K562 (cell line): ENCODE results near the gene B9D2. TPM values are rescaled to one million over a fixed set of nuclear protein-coding genes. Genes with fewer than 3 reads are reported as not detected.
A peak's percentile ranks its signal among the peaks of the same experiment; 100 is the strongest.

Experiments used
- ATAC-seq: fragments of 200-7000 bp; cut with Tn5 transposase; 3 replicates; pipeline ENCODE4 v1.9.1; 2020; ENCODE audit warnings: moderate library complexity
- BruUV-seq: library from RNA; stranded (reverse); fragments of 400-500 nt; replicated peaks from 2 replicates; lab custom pipeline; 2021; lab: Mats Ljungman, UMichigan
- CTCF ChIA-PET: fragments of 300-600 bp; formaldehyde crosslinking; extraction: SDS; loops from one replicate; lab custom pipeline; 2021; ENCODE audit warnings: low intra/inter-chr PET ratio; lab: Yijun Ruan, JAX
- POLR2A ChIA-PET: fragments of 300-600, 350-650 bp; sonication (Branson Sonifier 250); formaldehyde crosslinking; extraction: SDS; loops from one replicate; lab custom pipeline; 2021; ENCODE audit warnings: antibody characterized with exemption, inconsistent platforms; lab: Yijun Ruan, JAX
- DNase-seq, 4 experiments: peaks; one replicate each; pipeline versions ENCODE4 v3.0.0 to v3.0.0-alpha.2; 2011 to 2018; ENCODE audit warnings: low spot score in 3 of 4, mixed read lengths in 3 of 4; ENCODE audit errors: extremely low read depth in 1 of 4
- FAIRE-seq: peaks from 2 replicates; lab custom pipeline; 2011; peaks lifted over from hg19 to GRCh38; lab: Jason Lieb, UNC
- H2AFZ ChIP-seq: 2 replicates; pipeline ENCODE4 v1.6.0; 2011; ENCODE audit warnings: low read depth, low read length, control low read depth, inconsistent platforms
- H3K27ac ChIP-seq: fragments of 200-600 bp; 3 replicates; pipeline ENCODE4 v1.8.0; 2011; ENCODE audit warnings: low read depth, mild to moderate bottlenecking, control low read depth, inconsistent platforms, low read length, moderate library complexity, mixed read lengths; ENCODE audit errors: extremely low read depth
- H3K27me3 ChIP-seq, 2 experiments: fragments of 300-600 bp in 1 of 2; 2 replicates in 1 of 2; 3 replicates in 1 of 2; pipeline versions ENCODE4 v1.6.0 to v1.8.0; 2011; ENCODE audit warnings: inconsistent platforms in 2 of 2, low read length in 2 of 2, mild to moderate bottlenecking in 1 of 2, mixed read lengths in 1 of 2, moderate library complexity in 1 of 2; ENCODE audit not compliant: control insufficient read depth in 2 of 2, insufficient read depth in 2 of 2
- H3K36me3 ChIP-seq: fragments of 300-600 bp; 3 replicates; pipeline ENCODE4 v1.8.0; 2011; ENCODE audit warnings: mild to moderate bottlenecking, low read length, inconsistent platforms; ENCODE audit not compliant: control insufficient read depth, insufficient read depth
- H3K4me1 ChIP-seq, 2 experiments: fragments of 200-600 bp in 1 of 2; replicated peaks in 1 of 2; 2 replicates in 1 of 2; 3 replicates in 1 of 2; pipeline versions ENCODE4 v1.5.1 to v1.8.0; 2011; ENCODE audit warnings: inconsistent platforms in 2 of 2, low read length in 2 of 2, mild to moderate bottlenecking in 1 of 2, mixed read lengths in 1 of 2, moderate library complexity in 1 of 2; ENCODE audit not compliant: control insufficient read depth in 2 of 2, insufficient read depth in 2 of 2
- H3K4me2 ChIP-seq: 2 replicates; pipeline ENCODE4 v1.6.1; 2011; ENCODE audit warnings: low read length, control low read depth, inconsistent platforms, mixed read lengths; ENCODE audit not compliant: insufficient read depth
- H3K4me3 ChIP-seq: fragments of 200-600 bp; sonication (generic), shearing (Covaris generic); 2 replicates; pipeline ENCODE4 v1.5.1; 2016; ENCODE audit warnings: control low read depth, inconsistent platforms
- H3K79me2 ChIP-seq: fragments of 200-600 bp; 3 replicates; pipeline ENCODE4 v1.8.0; 2011; ENCODE audit warnings: low read length, inconsistent platforms; ENCODE audit not compliant: control insufficient read depth, insufficient read depth
- H3K9ac ChIP-seq, 2 experiments: 2 replicates each; pipeline versions ENCODE4 v1.6.0 to v1.6.1; 2011; ENCODE audit warnings: low read depth in 2 of 2, low read length in 2 of 2, control low read depth in 1 of 2, inconsistent platforms in 1 of 2, mild to moderate bottlenecking in 1 of 2, mixed read lengths in 1 of 2; ENCODE audit not compliant: insufficient read depth in 1 of 2
- H3K9me1 ChIP-seq: one replicate; pipeline ENCODE4 v1.6.0; 2011; ENCODE audit warnings: inconsistent platforms, mild to moderate bottlenecking, low read length, moderate library complexity; ENCODE audit not compliant: control insufficient read depth, insufficient read depth
- H3K9me3 ChIP-seq: replicated peaks from 2 replicates; pipeline ENCODE4 v1.5.1; 2011; ENCODE audit warnings: low read depth, low read length, inconsistent platforms; ENCODE audit not compliant: control insufficient read depth, insufficient read depth
- H4K20me1 ChIP-seq: replicated peaks from 2 replicates; pipeline ENCODE4 v1.6.1; 2011; ENCODE audit warnings: low read length, inconsistent platforms, mixed read lengths; ENCODE audit not compliant: control insufficient read depth, insufficient read depth
- CTCF ChIP-seq, 3 experiments: IDR thresholded peaks in 2 of 3; conservative IDR thresholded peaks in 1 of 3; 2 replicates each; pipeline ENCODE4 v1.5.1; 2011 to 2012; ENCODE audit warnings: low read length in 3 of 3, mild to moderate bottlenecking in 3 of 3, control low read depth in 2 of 3, improper control_type of control experiment in 1 of 3, inconsistent platforms in 1 of 3, low read depth in 1 of 3, mixed read lengths in 1 of 3, moderate library complexity in 1 of 3; ENCODE audit not compliant: insufficient read depth in 2 of 3
- EGR1 ChIP-seq: fragments of 450-650 bp; conservative IDR thresholded peaks from 2 replicates; pipeline ENCODE4 v1.6.1; 2017; ENCODE audit warnings: mild to moderate bottlenecking
- FOXA3 ChIP-seq, 2 experiments: fragments of 450-650 bp in 1 of 2; sonication (generic) in 1 of 2; formaldehyde crosslinking; IDR thresholded peaks in 1 of 2; conservative IDR thresholded peaks in 1 of 2; 2 replicates each; pipeline versions ENCODE4 v1.4.0 to v1.8.0; 2020 to 2022; ENCODE audit warnings: mild to moderate bottlenecking in 2 of 2, missing genetic modification reagents in 1 of 2
- GATAD2B ChIP-seq: fragments of 450-650 bp; IDR thresholded peaks from 2 replicates; pipeline ENCODE4 v1.6.1; 2017; ENCODE audit warnings: mild to moderate bottlenecking, borderline replicate concordance
- SMARCA5 ChIP-seq: fragments of 450-650 bp; IDR thresholded peaks from 2 replicates; pipeline ENCODE4 v1.6.1; 2016
- YY1 ChIP-seq, 3 experiments: IDR thresholded peaks; 2 replicates each; pipeline ENCODE4 v1.6.1; 2011; ENCODE audit warnings: low read length in 2 of 3, mild to moderate bottlenecking in 2 of 3, moderate library complexity in 2 of 3, borderline replicate concordance in 1 of 3, control low read depth in 1 of 3, low read depth in 1 of 3; ENCODE audit not compliant: insufficient read depth in 3 of 3, insufficient replicate concordance in 2 of 3, control insufficient read depth in 1 of 3, insufficient read length in 1 of 3; ENCODE audit errors: extremely low read depth in 1 of 3
- ZNF518B ChIP-seq: fragments of 250-450 bp; sonication (Bioruptor Pico); IDR thresholded peaks from 2 replicates; pipeline ENCODE4 v1.5.0; 2021; ENCODE audit warnings: mild to moderate bottlenecking, moderate library complexity
- WGBS: fragments of 100-300 bp; shearing (Covaris generic); methylation state at CpG from one replicate; pipeline ENCODE4 v1.1.6; 2016; ENCODE audit warnings: low coverage, mixed read lengths; ENCODE audit not compliant: insufficient coverage; ENCODE audit errors: missing lambda C conversion rate; 5-methylcytosine and 5-hydroxymethylcytosine counted together
- in situ Hi-C: fragments of 300-500 bp; cut with MboI; formaldehyde crosslinking; loops from 4 replicates; pipeline ENCODE4 v1.15.0; 2018; ENCODE audit warnings: inconsistent platforms, mixed read lengths
- intact Hi-C: fragments of 100-400 bp; cut with micrococcal nuclease; formaldehyde crosslinking; loops from 2 replicates; pipeline ENCODE4 v1.14.2; 2022
- polyA plus RNA-seq, 8 experiments: library from polyadenylated mRNA; depleted of rRNA in 4 of 8; stranded (reverse) in 5 of 8; unstranded in 3 of 8; fragments of >200 nt; fragmentation: Nextera tagmentation in 2 of 8; fragmentation: Illumina TruSeq in 1 of 8; extraction: Ambion mirVana in 2 of 8; extraction: Trizol in 1 of 8; gene quantifications; 2 replicates each; pipeline versions ENCODE4 v1.2.1 to v1.2.3, GENCODE V29; 2011 to 2014; ENCODE audit warnings: inconsistent platforms in 1 of 8, missing spikeins in 1 of 8
- total RNA-seq, 7 experiments: library from RNA; depleted of rRNA in 6 of 7; stranded (reverse); fragments of >200 nt in 6 of 7; fragmentation: Illumina TruSeq in 2 of 7; extraction: Trizol in 2 of 7; gene quantifications; 2 replicates each; pipeline versions ENCODE4 v1.2.1 to v1.2.3, GENCODE V29; 2011 to 2021; ENCODE audit warnings: low replicate concordance in 1 of 7

B9D2 gene
- total and polyA plus RNA-seq, 9 of the 15 experiments (the other 6 are each of a cell fraction or from before 2014, with no cell fraction given): 0.83 to 6.9 (median 2.8) TPM

GRCh38 chr19:41366089-41366488 lies 2.1 kb upstream of the B9D2 start:
- POLR2A ChIA-PET: no interaction called here
- 70% methylated on average over 1 of the region's 1 CpG for WGBS

More at GRCh38 chr19:41366089-41366488, 2.1 kb upstream of the B9D2 start:
- no peak for FAIRE-seq
- in situ Hi-C loops (no loop called here), intact Hi-C loops (loop anchor here (2.0 to 10.0 kb wide), 2 partner anchors 31 to 69 kb away; partner anchors contain the start of genes BCKDHA, DMAC2 and EXOSC5)
- DNase-seq: peak in 2 of 4 experiments; percentile 42 to 60
- Histone ChIP-seq H3K4me1 (peaks cover 30 to 50% of the 10 kb centered on the region in 2 experiments), H2AFZ (no peak overlapping the region), H3K9me1 (no peaks in the 10 kb centered on the region), H4K20me1 (no peaks in the 10 kb centered on the region), H3K27ac (peak overlapping the region; percentile 55; the same call in 2 of the 3 replicates), H3K9ac (peak overlapping the region in 1 of 2 experiments; percentile 70; a peak in 1 of 4 replicates), H3K4me2 (peak overlapping the region; percentile 18), H3K79me2 (peaks cover 45% of the 10 kb centered on the region), H3K9me3 (no peaks in the 10 kb centered on the region), H3K27me3 (no peaks in the 10 kb centered on the region), H3K4me3 (no peak overlapping the region)
- BruUV-seq: no TSS peak
- ATAC-seq: no peak
- CTCF ChIA-PET: no interaction called here
- TF ChIP-seq EGR1 (0 out of 2 replicates have a peak, but pooled peaks have one; percentile 9), FOXA3 (CRISPR knock-in tag; conservative IDR thresholded peaks at IDR 0.05 in 1 of 2, IDR thresholded peaks at IDR 0.05 in 1 of 2) (no peak), SMARCA5 (no peak), YY1 (IDR thresholded peaks at IDR 0.05; ENCODE audit: borderline replicate concordance in 1 of 3, control insufficient read depth in 1 of 3, extremely low read depth in 1 of 3, insufficient read depth in 3 of 3, insufficient read length in 1 of 3, insufficient replicate concordance in 2 of 3, low read depth in 1 of 3, low read length in 2 of 3) (peak in 1 of 3 experiments; percentile 73), GATAD2B (no peak), ZNF518B (no peak), CTCF (IDR thresholded peaks at IDR 0.05 in 2 of 3, conservative IDR thresholded peaks at IDR 0.05 in 1 of 3; ENCODE audit: insufficient read depth in 2 of 3, low read depth in 1 of 3, low read length in 3 of 3) (peak; percentile 43 to 50 (median 47); a peak in 5 of 6 replicates)
- TF ChIP-seq, all 486 proteins: peak for 3
- H3K36me3 ChIP-seq: peaks cover 1% of the 10 kb centered on the region; the same call in 2 of the 3 replicates
